Stomach (tissue), 9 donors: ENCODE results near the gene NENF. TPM values are rescaled to one million over a fixed set of nuclear protein-coding genes. Genes with fewer than 3 reads are reported as not detected.

Experiments used
- DNase-seq, 2 donors: peaks; one replicate each; pipeline versions ENCODE4 v3.0.0 to v3.0.0-alpha.2; 2013 to 2019
- H3K27ac ChIP-seq, 5 donors: fragments of 200-600 bp in 4 of 5; sonication (generic) in 4 of 5; one replicate each; pipeline ENCODE4 v1.5.1; 2013 to 2019; ENCODE audit warnings: mild to moderate bottlenecking in 1 of 5, moderate library complexity in 1 of 5
- H3K27me3 ChIP-seq, 3 donors: fragments of 200-600 bp; sonication (generic); one replicate each; pipeline ENCODE4 v1.5.1; 2017 to 2019; ENCODE audit warnings: mixed run types in 1 of 3
- H3K36me3 ChIP-seq, 4 donors: fragments of 200-600 bp; sonication (generic); 1 replicate in 3 of 4; 2 replicates in 1 of 4; pipeline ENCODE4 v1.5.1; 2016 to 2019
- H3K4me1 ChIP-seq, 4 donors: fragments of 200-600 bp; sonication (generic); one replicate each; pipeline ENCODE4 v1.5.1; 2016 to 2019
- H3K4me3 ChIP-seq, 4 donors: fragments of 200-600 bp; sonication (generic) in 3 of 4; one replicate each; pipeline ENCODE4 v1.5.1; 2016 to 2019; ENCODE audit warnings: mild to moderate bottlenecking in 1 of 4
- H3K9me3 ChIP-seq, 4 donors: fragments of 200-600 bp; sonication (generic); one replicate each; pipeline ENCODE4 v1.5.1; 2016 to 2019
- EP300 ChIP-seq: sonication (generic); formaldehyde crosslinking; IDR thresholded peaks from one replicate; pipeline ENCODE4 v1.6.1; 2017; ENCODE audit warnings: antibody characterized with exemption
- POLR2A ChIP-seq, 4 donors: fragments of 450-650 bp; IDR thresholded peaks; one replicate each; pipeline ENCODE4 v1.6.1; 2016; ENCODE audit warnings: antibody characterized with exemption in 4 of 4, control low read depth in 2 of 4, mild to moderate bottlenecking in 1 of 4, moderate library complexity in 1 of 4
- POLR2AphosphoS5 ChIP-seq, 3 donors: sonication (generic); formaldehyde crosslinking; IDR thresholded peaks; one replicate each; pipeline ENCODE4 v1.6.1; 2016; ENCODE audit warnings: antibody characterized with exemption in 3 of 3
- WGBS, 5 donors: extraction: QIAGEN DNeasy Blood & Tissue Kit in 3 of 5; methylation state at CpG; one replicate each; pipeline versions ENCODE4 v1.1.5 to v1.1.7; 2013 to 2018; 5-methylcytosine and 5-hydroxymethylcytosine counted together
- intact Hi-C: fragments of 100-400 bp; cut with DNase I; formaldehyde crosslinking; loops from one replicate; pipeline ENCODE4 v1.15.1; 2023; ENCODE audit warnings: low total_unique reads
- polyA plus RNA-seq, 3 donors: library from polyadenylated mRNA; stranded (reverse); fragments of 200-250 nt; gene quantifications; one replicate each; pipeline ENCODE4 v1.2.3, GENCODE V29; 2013
- total RNA-seq, 5 donors: library from RNA; depleted of rRNA; stranded (reverse); fragments of >200 nt; gene quantifications; one replicate each; pipeline versions ENCODE4 v1.1.0 to v1.2.3, GENCODE V29; 2014 to 2016
- TF ChIP-seq, protein P1 (sequence below), 7 experiments: fragments of 450-650 bp in 4 of 7; fragments of 200-600 bp in 3 of 7; sonication (generic) in 3 of 7; IDR thresholded peaks; one replicate each; pipeline ENCODE4 v1.5.1; 2016 to 2019; ENCODE audit warnings: antibody characterized with exemption in 7 of 7, control low read depth in 2 of 7, mild to moderate bottlenecking in 1 of 7
- donor health status: healthy with polysubstance abuse.
- donor health status: Bipolar disorder and iron deficiency.
- donor health status: healthy.

Gene NENF
- total and polyA plus RNA-seq, 8 donors: 6.4 to 96.5 (median 38.1) TPM

DNA sequence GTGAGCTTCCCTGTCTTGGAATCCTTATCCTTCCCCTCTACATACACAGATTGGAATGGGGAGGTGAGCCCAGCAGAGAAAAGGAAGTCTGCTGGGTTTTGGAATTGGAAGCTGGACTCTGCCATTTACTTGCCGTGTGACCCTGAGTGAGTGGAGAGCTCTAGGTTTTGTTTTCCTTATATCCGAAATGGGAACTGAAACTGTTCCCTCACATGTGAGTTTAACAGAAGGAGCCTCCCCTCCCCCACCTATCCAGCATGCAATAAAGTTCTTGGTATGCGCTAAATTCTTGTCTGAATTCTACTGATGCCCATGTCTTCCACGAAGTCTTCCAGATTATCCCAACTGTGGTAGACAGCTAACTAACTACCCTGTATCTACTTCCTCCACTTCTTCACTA is 58.7 kb downstream of the NENF start:
- H3K4me3 ChIP-seq: no peak overlapping the region
- H3K36me3 ChIP-seq: no peaks in the 10 kb centered on the region
- 73 to 90% (median 83%) methylated on average over 4 of the region's 4 CpGs for WGBS, 5 donors
- H3K27me3 ChIP-seq: no peaks in the 10 kb centered on the region
- intact Hi-C loops: no loop called here
- no peaks in the 10 kb centered on the region for H3K9me3 ChIP-seq
- H3K27ac ChIP-seq: no peak overlapping the region
- DNase-seq: no peak
- peaks cover 0 to 19% (median 8%) of the 10 kb centered on the region in 4 donors for H3K4me1 ChIP-seq
- TF ChIP-seq EP300 (no peak), POLR2AphosphoS5 (IDR thresholded peaks at IDR 0.05) (no peak), POLR2A (IDR thresholded peaks at IDR 0.05) (no peak)
- TF ChIP-seq, protein P1, sequence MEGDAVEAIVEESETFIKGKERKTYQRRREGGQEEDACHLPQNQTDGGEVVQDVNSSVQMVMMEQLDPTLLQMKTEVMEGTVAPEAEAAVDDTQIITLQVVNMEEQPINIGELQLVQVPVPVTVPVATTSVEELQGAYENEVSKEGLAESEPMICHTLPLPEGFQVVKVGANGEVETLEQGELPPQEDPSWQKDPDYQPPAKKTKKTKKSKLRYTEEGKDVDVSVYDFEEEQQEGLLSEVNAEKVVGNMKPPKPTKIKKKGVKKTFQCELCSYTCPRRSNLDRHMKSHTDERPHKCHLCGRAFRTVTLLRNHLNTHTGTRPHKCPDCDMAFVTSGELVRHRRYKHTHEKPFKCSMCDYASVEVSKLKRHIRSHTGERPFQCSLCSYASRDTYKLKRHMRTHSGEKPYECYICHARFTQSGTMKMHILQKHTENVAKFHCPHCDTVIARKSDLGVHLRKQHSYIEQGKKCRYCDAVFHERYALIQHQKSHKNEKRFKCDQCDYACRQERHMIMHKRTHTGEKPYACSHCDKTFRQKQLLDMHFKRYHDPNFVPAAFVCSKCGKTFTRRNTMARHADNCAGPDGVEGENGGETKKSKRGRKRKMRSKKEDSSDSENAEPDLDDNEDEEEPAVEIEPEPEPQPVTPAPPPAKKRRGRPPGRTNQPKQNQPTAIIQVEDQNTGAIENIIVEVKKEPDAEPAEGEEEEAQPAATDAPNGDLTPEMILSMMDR (IDR thresholded peaks at IDR 0.05): no peak

Other genes with a start within 250 kb of the NENF start
- 10 to 100 TPM; 38.4 to 69.6 (median 57.2) TPM for gene PPP2R5A, start 147.5 kb upstream of the NENF start, total RNA-seq
- 10 to 100 TPM; 40.4 to 72.6 (median 40.5) TPM for gene PPP2R5A, start 147.5 kb upstream of the NENF start, polyA plus RNA-seq
- 1 to 10 TPM in 4 of 5 donors, under 1 TPM in 1; 0.58 to 6.4 (median 3.8) TPM for gene PACC1, start 18.0 kb upstream of the NENF start, total RNA-seq
- 1 to 10 TPM in 2 of 3 donors, under 1 TPM in 1; 0.76 to 2.2 (median 1.9) TPM for gene PACC1, start 18.0 kb upstream of the NENF start, polyA plus RNA-seq
- gene ATF3, start 175.8 kb downstream of the NENF start, total RNA-seq: 10 to 100 TPM in 4 of 5 donors, not detected in 1; 14.0 to 59.8 (median 24.3) TPM
- 10 to 100 TPM; 19.9 to 60.2 (median 33.0) TPM for gene ATF3, start 175.8 kb downstream of the NENF start, polyA plus RNA-seq